ENCODE data around the gene BRMS1. TPM values are rescaled to one million over a fixed set of nuclear protein-coding genes. Genes with fewer than 3 reads are reported as not detected.

The BRMS1 gene
- total RNA-seq, 1 donor from 2014 or later: 45.9 TPM

- peak; percentile 50 for DNase-seq (ENCODE audit: low read depth)
Measured at GRCh38 chr11:66287889-66288670, 56.8 kb downstream of the BRMS1 start.

Other genes with a start within 250 kb of the BRMS1 start
- gene KLC2, start 87.4 kb downstream of the BRMS1 start, total RNA-seq: 37.6 and 49.9 TPM in 2 replicates
- 143 and 146 TPM in 2 replicates for gene RAB1B, start 76.5 kb downstream of the BRMS1 start, total RNA-seq
- gene CNIH2, start 66.9 kb downstream of the BRMS1 start, total RNA-seq: 1.3 and 1.9 TPM in 2 replicates
- 115 and 165 TPM in 2 replicates for gene YIF1A, start 56.0 kb downstream of the BRMS1 start, total RNA-seq
- 0.08 and 0.26 TPM in 2 replicates for gene TMEM151A, start 53.2 kb downstream of the BRMS1 start, total RNA-seq
- not detected in 2 replicates for gene CD248, start 28.1 kb downstream of the BRMS1 start, total RNA-seq
- gene RIN1, start 8.7 kb downstream of the BRMS1 start, total RNA-seq: 32.3 and 43.9 TPM in 2 replicates
- 60.3 and 69.3 TPM in 2 replicates for gene B4GAT1, start 2.5 kb upstream of the BRMS1 start, total RNA-seq
- 4.5 and 8.5 TPM in 2 replicates for gene SLC29A2, start 26.7 kb upstream of the BRMS1 start, total RNA-seq
- gene NPAS4, start 75.9 kb upstream of the BRMS1 start, total RNA-seq: not detected in 2 replicates
- 23.1 and 27.9 TPM in 2 replicates for gene MRPL11, start 93.7 kb upstream of the BRMS1 start, total RNA-seq
- gene PELI3, start 121.8 kb upstream of the BRMS1 start, total RNA-seq: 5.5 and 9.3 TPM in 2 replicates
- gene DPP3, start 135.3 kb upstream of the BRMS1 start, total RNA-seq: 52.7 TPM in 2 replicates
- 29.5 and 39.6 TPM in 2 replicates for gene BBS1, start 165.5 kb upstream of the BRMS1 start, total RNA-seq
- 15.7 and 20.9 TPM in 2 replicates for gene ZDHHC24, start 200.9 kb upstream of the BRMS1 start, total RNA-seq
- 0.75 and 1.5 TPM in 2 replicates for gene ACTN3, start 201.8 kb upstream of the BRMS1 start, total RNA-seq
- gene CTSF, start 223.5 kb upstream of the BRMS1 start, total RNA-seq: 52.8 and 73.8 TPM in 2 replicates
- gene CCDC87, start 248.0 kb upstream of the BRMS1 start, total RNA-seq: 0.26 and 0.45 TPM in 2 replicates
- gene CCS, start 248.1 kb upstream of the BRMS1 start, total RNA-seq: 25.8 and 26.1 TPM in 2 replicates